ENCODE results near the gene CCL8. TPM values are rescaled to one million over a fixed set of nuclear protein-coding genes. Genes with fewer than 3 reads are reported as not detected.
A peak's percentile ranks its signal among the peaks of the same experiment; 100 is the strongest.
"Not testable (repeated sequence)": the region's sequence is repeated elsewhere in the genome, so short reads cannot be mapped to it uniquely, and the experiment has no call there.

The CCL8 gene
- total RNA-seq, 2 donors from 2014 or later: 0.35 to 1.9 TPM

DNA sequence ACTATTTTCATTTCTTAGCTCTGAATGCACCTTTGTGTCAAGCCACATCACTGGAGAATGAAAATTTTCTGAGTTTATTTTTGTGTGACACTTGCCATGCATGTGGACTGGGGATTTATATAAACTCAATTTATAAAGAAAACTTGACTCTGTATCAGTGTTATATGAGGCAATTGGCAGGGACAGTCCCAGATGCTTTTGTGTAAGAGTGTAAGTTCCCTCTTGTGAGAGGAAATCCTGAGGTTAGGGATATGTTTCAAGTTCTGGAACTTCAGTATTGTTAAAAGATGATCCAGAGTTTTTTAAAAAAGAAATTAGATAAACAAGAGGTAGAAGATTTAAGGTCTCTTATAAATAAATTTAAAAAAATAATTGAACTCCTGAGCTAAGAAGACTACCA lies 10.9 kb upstream of the CCL8 start:
- intact Hi-C loops (cut with DNase I): loop anchor here in 1 of 2 donors (5.0 kb wide), 2 partner anchors 54 to 61 kb away; partner anchors contain the start of gene CCL1
- no peak for ATAC-seq
- no peak for DNase-seq

DNA sequence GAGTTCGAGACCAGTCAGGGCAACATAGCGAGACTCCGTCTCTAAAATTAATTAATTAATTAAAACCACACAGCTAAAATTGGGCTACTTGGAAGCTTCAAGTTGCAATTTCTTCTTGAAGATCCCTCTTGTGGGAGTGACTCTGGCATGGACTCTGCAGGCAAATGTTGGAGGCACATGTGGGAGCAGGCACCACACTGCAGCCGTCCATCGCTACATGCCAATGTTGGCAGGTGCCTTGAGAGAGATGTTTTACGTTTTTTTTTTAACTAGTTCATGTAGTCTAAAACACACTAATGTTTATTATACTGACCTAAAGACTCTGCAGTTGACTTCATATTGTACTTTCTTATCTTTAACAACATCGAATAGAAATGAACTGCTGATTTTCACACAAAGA lies 7.9 kb upstream of the CCL8 start:
- intact Hi-C loops (cut with DNase I): no loop called here
- DNase-seq: no peak
- ATAC-seq: no peak

DNA sequence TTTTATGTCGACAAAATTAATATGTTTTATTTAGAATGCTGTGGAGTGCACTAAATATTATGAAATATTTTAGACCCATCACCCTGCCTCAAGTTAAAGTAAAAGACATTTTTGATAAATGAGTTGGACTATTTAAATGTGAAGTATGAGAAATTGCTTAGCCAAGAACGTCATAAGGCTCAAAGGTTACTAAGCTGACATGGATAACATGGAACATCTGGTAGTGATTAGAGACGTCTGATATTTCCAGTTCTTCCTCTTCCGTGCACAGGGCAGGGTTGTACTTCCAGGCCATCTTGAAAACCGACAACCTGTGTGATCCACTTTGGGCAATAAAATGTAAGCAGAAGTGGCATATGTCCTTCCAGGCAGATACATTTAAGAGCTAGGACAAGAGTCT lies 7.2 kb upstream of the CCL8 start:
- ATAC-seq (peak; percentile 70 to 88), DNase-seq (no peak)
- intact Hi-C loops (cut with DNase I): no loop called here

DNA sequence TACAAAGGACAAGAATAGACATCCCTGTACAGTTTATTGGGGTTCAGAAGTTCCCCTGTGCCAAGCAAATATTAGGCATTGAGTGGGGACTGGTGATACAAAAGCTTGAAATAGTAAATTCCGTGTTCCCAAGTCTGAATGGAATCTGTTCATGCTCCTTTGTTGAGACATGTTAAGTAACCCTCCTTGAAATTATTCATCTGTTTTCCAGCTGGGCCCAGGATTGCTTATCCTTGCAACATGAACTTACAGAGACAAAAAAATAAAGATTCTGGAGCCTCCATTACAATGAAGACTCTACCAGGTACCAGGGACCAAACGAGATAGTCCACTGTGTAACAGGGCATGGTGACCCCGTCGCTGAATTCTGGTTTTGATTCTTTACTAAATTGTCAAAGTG lies 6.1 kb upstream of the CCL8 start:
- ATAC-seq (peak in 1 of 2 donors; percentile 59), DNase-seq (no peak)
- intact Hi-C loops (cut with DNase I): no loop called here

DNA sequence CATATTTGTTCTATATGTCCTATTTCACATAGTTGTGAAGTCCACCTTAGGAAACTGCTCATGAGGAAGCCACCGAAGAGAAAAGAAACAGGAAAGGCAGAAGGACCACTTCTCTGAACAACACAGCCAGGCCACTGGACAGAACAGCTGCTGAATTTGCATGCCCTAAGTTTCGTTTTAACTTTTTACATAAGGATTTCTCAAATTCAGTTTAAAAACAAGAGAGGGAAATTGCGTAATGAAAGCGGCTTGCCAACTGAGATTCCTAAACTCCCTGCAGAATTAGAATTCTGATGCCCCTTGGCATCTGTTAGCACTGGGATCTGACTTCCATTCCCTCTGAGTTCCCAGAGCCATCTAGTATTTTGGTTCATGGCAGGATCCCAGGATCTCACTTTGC lies 5.0 kb upstream of the CCL8 start:
- DNase-seq (peak; percentile 26), ATAC-seq (peak; percentile 57 to 89)
- intact Hi-C loops (cut with DNase I): no loop called here

DNA sequence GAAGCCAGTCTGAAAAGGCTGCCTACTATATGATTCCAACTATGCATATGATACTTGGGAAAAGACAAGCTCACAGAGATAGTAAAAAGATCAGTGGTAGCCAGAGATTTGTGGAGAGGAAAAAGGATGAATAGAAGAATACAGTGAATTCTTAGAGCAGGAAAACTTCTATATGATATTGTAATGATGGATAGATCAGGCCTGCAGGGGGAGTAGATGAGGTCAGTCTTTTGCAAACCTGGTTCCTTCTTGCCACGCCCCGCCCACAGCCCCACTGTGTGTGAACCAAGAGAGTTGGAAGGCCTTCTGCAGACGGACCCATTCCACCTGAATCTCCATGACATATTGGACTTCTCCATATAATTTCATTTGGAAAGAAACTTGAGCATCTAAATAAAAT lies 761 bp upstream of the CCL8 start:
- ATAC-seq (no peak), DNase-seq (no peak)
- intact Hi-C loops (cut with DNase I): no loop called here

DNA sequence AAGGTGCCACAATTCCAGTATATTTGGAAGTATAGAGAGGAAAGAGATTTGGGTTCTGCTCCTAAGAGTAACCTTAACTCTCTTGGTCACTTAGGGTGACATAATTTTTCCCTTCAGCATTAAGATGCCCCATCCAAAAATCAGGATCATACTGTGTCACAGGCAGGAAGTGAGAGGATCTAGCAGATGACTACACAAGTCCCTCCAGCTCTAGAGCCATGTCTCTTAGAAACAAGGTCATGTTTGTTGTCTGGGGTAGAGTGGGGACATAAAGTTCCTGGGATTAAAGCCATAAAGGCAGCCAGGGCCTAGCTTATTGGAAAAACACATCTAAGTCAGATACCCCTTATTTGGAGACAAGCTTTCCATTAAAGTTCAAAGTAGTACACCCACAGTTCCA lies 2.7 kb downstream of the CCL8 start:
- ATAC-seq: peak; percentile 53 to 58
- DNase-seq: no peak
- intact Hi-C loops (cut with DNase I): no loop called here

DNA sequence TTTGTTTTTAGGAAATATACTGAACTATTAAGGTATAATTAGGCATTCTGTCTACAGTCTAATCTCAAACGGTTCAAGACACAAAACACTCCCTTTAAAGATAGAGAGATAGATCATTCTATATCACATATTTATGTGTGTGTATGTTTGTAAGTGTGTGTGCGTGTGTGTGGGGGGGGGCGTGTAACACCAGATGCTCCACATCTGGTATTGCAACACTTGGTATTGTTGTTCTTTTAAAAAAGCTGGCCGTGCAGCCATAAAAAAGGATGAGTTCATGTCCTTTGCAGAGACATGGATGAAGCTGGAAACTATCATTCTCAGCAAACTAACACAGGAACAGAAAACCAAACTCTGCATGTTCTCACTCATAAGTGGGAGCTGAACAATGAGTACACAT lies 8.3 kb downstream of the CCL8 start:
- DNase-seq; ATAC-seq; intact Hi-C loops (cut with DNase I): not testable (repeated sequence)

DNA sequence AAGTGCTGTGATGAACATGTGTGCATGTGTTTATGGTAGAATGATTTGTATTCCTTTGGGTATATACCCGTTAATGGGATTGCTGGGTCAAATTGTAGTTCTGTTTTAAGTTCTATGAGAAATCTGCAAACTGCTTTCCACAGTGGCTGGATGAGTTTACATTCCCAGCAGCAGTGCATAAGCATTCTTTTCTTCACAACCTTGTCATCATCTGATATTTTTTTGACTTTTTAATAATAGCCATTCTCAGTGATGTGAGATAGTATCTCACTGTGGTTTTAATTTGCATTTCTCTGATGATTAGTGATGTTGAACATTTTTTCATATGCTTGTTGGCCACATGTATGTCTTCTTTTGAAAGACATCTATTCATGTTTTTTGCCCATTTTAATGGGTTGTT lies 18.5 kb downstream of the CCL8 start:
- ATAC-seq: no peak
- intact Hi-C loops (cut with DNase I): no loop called here

DNA sequence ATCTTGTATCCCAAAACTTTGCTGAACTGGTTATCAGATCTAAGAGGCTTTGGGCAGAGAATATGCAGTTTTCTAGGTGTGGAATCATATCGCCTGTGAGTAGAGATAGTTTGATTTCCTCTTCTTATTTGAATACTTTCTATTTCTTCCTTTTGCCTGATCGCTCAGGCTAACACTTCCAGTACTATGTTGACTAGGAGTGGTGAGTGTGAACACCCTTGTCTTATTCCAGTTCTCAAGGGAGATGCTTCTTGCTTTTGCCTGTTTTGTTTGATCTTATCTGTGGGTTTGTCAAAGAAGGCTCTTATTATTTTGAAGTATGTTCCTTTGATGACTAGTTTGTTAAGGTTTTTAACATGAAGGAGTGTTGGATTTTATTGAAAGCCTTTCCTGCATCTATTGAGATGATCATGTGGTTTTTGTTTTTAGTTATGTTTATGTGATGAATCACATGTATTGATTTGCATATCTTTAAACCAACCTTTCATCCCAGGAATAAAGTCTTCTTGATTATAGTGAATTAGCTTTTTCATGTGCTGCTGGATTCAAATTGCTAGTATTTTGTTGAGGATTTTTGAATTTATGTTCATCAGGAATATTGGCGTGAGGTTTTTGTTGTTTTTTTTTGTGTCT lies 20.0 kb downstream of the CCL8 start:
- intact Hi-C loops (cut with DNase I): no loop called here
- no peak for DNase-seq
- ATAC-seq: no peak

More for the DNA sequence above, 18.5 kb downstream of the CCL8 start:
- no peak for DNase-seq

DNA sequence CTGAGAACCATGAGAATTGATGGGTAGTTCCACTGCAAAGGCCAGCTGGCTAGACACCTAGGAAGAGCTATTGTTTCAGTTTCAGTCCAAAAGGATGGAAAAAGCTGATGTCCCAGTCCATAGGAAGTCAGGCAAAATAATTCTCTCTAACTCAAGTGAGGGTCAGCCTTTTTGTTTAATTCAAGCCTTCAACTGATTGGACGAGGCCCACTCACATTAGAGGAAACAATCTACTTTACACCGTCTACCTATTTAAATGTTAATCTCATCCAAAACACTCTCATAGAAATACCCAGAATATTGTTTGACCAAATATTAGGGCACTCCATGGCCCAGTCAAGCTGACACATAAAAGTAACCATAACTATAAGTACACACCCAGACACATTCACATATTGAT lies 22.7 kb downstream of the CCL8 start:
- intact Hi-C loops (cut with DNase I): no loop called here
- ATAC-seq (no peak), DNase-seq (no peak)

DNA sequence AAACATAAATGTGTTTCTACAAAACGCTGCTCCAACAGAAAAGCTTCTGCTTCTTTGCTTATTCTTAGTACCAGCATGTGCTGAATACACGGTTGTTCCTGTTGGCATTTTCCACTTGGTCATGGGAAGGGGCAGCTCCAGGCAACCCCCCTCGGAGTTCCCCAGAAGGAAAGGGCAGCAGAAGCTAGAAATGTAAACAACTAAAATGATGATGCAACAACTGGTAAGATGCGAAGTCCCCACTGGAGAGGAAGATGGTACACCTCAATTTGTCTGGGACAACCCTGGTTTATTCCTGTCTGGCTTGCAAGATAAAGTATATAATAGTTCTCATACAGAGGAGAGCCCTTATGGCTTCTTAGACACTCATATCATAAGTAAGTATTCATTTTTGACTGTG lies 27.8 kb downstream of the CCL8 start:
- DNase-seq: no peak
- ATAC-seq: no peak
- intact Hi-C loops (cut with DNase I): no loop called here

DNA sequence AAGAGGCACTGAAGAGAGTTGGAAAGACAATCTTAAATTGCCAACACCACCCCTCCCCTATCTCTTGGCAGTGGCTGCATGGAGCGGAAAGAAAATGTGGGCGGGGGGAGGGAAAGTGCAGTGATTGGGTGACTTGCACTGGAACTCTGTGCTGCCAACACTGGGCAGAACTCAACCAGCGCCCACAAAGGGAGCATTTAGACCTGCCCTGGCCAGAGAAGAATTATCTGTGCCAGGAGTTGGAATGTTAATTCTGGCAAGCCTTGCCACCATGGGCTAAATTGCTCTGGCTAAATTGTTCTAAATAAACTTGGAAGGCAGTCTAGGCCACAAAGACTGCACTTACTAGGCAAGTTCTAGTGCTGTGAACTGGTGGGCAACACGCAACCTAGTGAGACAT lies 30.5 kb downstream of the CCL8 start:
- DNase-seq (no peak), ATAC-seq (no peak)
- intact Hi-C loops (cut with DNase I): no loop called here

DNA sequence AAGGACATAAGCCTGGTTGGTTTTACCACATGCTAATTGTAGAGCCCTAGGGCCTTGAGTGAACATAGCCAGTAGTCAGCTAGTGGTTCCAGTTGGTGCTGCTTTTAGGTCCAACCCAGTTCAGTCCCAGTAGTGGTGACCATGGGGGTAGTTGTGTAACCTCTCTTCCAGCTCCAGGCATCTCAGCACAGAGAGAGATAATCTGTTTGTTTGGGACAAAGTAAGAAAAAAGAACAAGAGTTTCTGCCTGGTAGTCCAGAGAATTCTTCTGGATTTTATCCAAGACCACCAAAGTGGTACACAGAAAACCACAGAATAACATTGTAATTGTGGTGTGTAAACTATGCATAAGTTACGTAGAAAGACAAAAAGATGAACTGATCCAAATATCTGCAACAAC lies 31.9 kb downstream of the CCL8 start:
- DNase-seq: no peak
- intact Hi-C loops (cut with DNase I): no loop called here

DNA sequence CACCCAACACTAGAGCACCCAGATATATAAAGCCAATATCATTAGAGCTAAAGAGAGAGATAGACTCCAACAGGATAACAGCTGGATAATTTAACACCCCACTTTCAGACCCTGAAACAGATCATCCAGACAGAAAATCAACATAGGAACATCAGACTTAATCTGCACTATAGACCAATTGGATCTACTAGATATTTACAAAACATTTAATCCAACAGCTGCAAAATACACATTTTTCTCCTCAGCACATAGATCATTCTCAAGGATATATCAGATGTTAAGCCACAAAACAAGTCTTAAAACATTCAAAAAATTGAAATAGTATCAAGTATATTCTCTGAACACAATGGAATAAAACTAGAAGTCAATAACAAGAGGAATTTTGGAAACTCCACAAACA lies 33.0 kb downstream of the CCL8 start:
- ATAC-seq (no peak), DNase-seq (no peak)
- intact Hi-C loops (cut with DNase I): no loop called here

More for the DNA sequence above, 31.9 kb downstream of the CCL8 start:
- ATAC-seq: no peak

DNA sequence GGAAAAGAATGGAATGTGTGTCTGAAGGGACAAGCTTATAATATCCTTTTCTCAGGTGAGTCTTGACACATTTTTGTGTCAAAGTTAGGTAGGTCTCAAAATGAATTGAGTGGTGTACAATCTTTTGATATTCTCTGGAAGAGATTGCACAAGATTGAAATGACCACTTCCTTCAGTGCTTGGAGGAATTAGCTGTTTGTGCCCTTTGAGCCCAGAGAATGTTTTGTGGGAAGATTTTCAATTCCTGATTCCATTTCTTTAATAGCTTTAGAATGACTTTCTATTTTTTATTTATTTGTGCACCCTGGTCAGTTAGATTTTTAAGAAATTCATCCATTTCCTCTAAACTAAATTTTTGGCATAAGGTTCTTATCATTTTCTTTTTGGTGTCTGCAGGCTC lies 35.4 kb downstream of the CCL8 start:
- ATAC-seq: no peak
- DNase-seq: no peak
- intact Hi-C loops (cut with DNase I): no loop called here

DNA sequence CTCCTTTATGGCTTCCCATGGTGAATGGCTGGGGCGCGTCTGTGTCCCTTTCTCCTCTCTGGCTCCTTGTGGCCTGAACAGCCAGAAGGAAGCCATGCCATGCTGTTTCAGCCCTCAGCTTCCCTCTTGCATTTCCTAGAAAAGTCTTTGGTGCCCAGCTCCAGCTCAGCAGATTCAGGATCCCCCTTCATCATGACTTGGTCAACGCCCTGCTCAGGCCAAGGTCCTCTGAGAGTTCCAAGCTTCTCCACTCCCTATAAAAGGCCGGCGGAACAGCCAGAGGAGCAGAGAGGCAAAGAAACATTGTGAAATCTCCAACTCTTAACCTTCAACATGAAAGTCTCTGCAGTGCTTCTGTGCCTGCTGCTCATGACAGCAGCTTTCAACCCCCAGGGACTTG lies 37.0 kb downstream of the CCL8 start, which contains the start of gene CCL13:
Gene CCL13, plus strand, starts transcription at position 287 of the 400 bp plus-strand sequence. Its CDS starts 47 bp downstream, at position 334.
- peak in 1 of 2 donors; percentile 34 for ATAC-seq
- peak; percentile 33 for DNase-seq
- intact Hi-C loops (cut with DNase I): no loop called here

DNA sequence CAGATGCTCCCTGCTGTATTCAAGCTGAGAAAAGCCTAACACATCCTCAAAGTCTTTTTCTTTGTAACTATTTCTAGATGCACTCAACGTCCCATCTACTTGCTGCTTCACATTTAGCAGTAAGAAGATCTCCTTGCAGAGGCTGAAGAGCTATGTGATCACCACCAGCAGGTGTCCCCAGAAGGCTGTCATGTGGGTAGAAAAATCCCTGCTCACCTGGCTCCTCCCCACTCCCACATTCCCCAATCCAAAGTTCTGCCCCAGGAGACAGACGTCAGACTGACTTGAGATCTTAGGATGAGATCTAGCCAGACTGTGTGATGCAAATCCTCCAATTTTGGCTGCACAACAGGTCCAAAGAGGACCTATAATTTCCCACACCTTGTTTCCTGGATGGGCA lies 38.2 kb downstream of the CCL8 start:
- ATAC-seq: no peak
- intact Hi-C loops (cut with DNase I): no loop called here

DNA sequence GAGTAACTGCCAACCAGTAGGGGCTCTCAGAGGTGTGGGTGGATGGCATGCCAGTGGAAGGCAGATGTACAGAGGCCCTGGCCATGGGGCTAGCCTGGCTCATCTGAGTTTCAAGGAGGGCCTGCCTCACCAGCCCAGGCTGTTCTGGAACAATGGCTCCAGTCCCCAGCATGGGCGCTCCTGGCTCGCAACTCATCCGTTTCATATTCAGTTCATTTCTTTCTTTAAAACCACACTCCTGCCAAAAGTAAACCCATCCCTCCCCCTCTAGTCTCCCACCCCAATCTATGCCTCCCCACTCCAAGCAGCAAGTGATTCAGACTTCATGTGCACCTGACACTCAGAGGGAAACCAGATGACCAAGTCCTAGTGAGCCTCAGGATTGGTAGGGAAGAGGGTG lies 39.4 kb downstream of the CCL8 start:
- DNase-seq (no peak), ATAC-seq (no peak)
- intact Hi-C loops (cut with DNase I): no loop called here

More for the DNA sequence above, 38.2 kb downstream of the CCL8 start:
- no peak for DNase-seq

DNA sequence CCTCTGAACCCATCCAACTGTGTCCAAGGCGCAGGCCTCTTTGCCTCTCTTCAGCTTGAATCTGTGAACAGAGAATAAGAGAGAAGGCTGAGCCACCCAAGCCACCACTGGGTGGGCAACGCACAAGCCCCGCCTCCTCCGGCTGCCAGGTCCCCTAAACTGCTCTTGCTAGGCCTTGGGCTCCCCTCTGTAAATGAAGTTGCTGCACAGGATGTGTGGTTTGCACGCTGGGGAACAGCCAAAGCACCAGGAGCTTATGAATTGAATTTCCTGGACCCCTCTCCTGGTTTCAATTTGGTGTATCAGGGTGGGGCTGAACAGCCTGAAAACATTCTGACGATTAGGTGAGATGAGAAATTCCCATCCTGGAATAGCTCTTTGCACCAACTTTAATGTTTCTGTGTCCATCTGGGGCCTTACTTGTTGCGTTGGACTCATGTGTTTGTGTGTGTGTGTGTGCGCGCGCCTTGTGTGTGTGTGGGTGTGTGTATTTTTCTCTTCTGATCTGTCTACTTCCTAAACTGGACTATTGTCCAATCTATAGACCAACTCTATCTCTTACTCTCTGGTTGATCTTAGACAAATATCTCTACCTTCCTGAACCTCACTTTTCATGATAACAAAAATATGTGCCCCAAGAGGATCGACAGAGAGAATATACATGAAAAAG lies 41.5 kb downstream of the CCL8 start:
- ATAC-seq (no peak), DNase-seq (no peak)
- intact Hi-C loops (cut with DNase I): loop anchor here in 1 of 2 donors (1.0 to 5.0 kb wide), 2 partner anchors 53 to 160 kb away; no protein-coding TSS in a partner anchor

Data from left cardiac atrium (tissue), 4 donors.